ENCODE measurements around the gene BFSP1. TPM values are rescaled to one million over a fixed set of nuclear protein-coding genes. Genes with fewer than 3 reads are reported as not detected.

BFSP1 gene
- total RNA-seq, 8 experiments from 2014 or later = 0.49 to 9.6 (median 1.8) TPM

- 33 to 95% (median 75%) methylated on average over 1 to 4 of the region's 4 CpGs; no CpG with 5 or more reads in 2 of the 10 experiments for WGBS, 10 experiments
- peaks cover 0 to 3% of the 10 kb centered on the region in 2 donors for H3K4me1 ChIP-seq (replicated peaks in 1 of 2)
- no peak for ATAC-seq (replicated peaks in 6 of 8)
- H3K4me3 ChIP-seq = no peak overlapping the region
- H3K27ac ChIP-seq = no peak overlapping the region
- in situ Hi-C loops (cut with MboI; ENCODE audit: low pct_unique_long_range_greater_than_20kb in 2 of 9, low sequenced_read_pairs in 9 of 9, unreplicated experiment in 9 of 9) = loop anchor here in 1 of 9 experiments (25.0 kb wide), 1 partner anchor 338 kb away; no protein-coding TSS in a partner anchor
These were observed 18.0 kb upstream of the BFSP1 start for GRCh38 chr20:17549131-17549530.

- in situ Hi-C loops (cut with MboI; ENCODE audit: low pct_unique_long_range_greater_than_20kb in 2 of 9, low sequenced_read_pairs in 9 of 9, unreplicated experiment in 9 of 9) = loop anchor here in 1 of 9 experiments (25.0 kb wide), 1 partner anchor 342 kb away; no protein-coding TSS in a partner anchor
- ATAC-seq (replicated peaks in 6 of 8) = peak in 1 of 8 experiments; percentile 4
- H3K4me1 ChIP-seq (replicated peaks in 1 of 2) = peaks cover 0 to 12% of the 10 kb centered on the region in 2 donors
- H3K27ac ChIP-seq = no peak overlapping the region
- 17 to 97% (median 50%) methylated on average over 1 to 4 of the region's 4 CpGs; no CpG with 5 or more reads in 1 of the 10 experiments for WGBS, 10 experiments
- H3K4me3 ChIP-seq = no peak overlapping the region
These were observed 13.9 kb upstream of the BFSP1 start for GRCh38 chr20:17545127-17545526.

- peaks cover 2 to 12% of the 10 kb centered on the region in 2 donors for H3K4me1 ChIP-seq (replicated peaks in 1 of 2)
- in situ Hi-C loops (cut with MboI; ENCODE audit: low pct_unique_long_range_greater_than_20kb in 2 of 9, low sequenced_read_pairs in 9 of 9, unreplicated experiment in 9 of 9) = loop anchor here in 1 of 9 experiments (25.0 kb wide), 1 partner anchor 344 kb away; no protein-coding TSS in a partner anchor
- WGBS, 10 experiments = 8 to 100% (median 80%) methylated on average over 1 to 5 of the region's 5 CpGs; no CpG with 5 or more reads in 1 of the 10 experiments
- no peak overlapping the region for H3K27ac ChIP-seq
- no peak overlapping the region for H3K4me3 ChIP-seq
- ATAC-seq (replicated peaks in 6 of 8) = peak in 2 of 8 experiments; percentile 52 to 70
These were observed 12.5 kb upstream of the BFSP1 start for GRCh38 chr20:17543531-17544131.

- Histone ChIP-seq H3K27ac (no peak overlapping the region), H3K4me1 (replicated peaks in 1 of 2) (peaks cover 5 to 12% of the 10 kb centered on the region in 2 donors), H3K4me3 (no peak overlapping the region)
- 3 to 61% (median 30%) methylated on average over 2 to 4 of the region's 4 CpGs; no CpG with 5 or more reads in 1 of the 10 experiments for WGBS, 10 experiments
- peak in 4 of 8 experiments; percentile 30 to 73 (median 63) for ATAC-seq (replicated peaks in 6 of 8)
- in situ Hi-C loops (cut with MboI; ENCODE audit: low pct_unique_long_range_greater_than_20kb in 2 of 9, low sequenced_read_pairs in 9 of 9, unreplicated experiment in 9 of 9) = loop anchor here in 1 of 9 experiments (25.0 kb wide), 1 partner anchor 344 kb away; no protein-coding TSS in a partner anchor
These were observed 11.8 kb upstream of the BFSP1 start for GRCh38 chr20:17542993-17543412.

- 88 to 100% methylated on average over 1 of the region's 1 CpG; no CpG with 5 or more reads in 8 of the 10 experiments for WGBS, 10 experiments
- Histone ChIP-seq H3K27ac (no peak overlapping the region), H3K4me1 (replicated peaks in 1 of 2) (peaks cover 5 to 12% of the 10 kb centered on the region in 2 donors), H3K4me3 (no peak overlapping the region)
- no peak for ATAC-seq (replicated peaks in 6 of 8)
- in situ Hi-C loops (cut with MboI; ENCODE audit: low pct_unique_long_range_greater_than_20kb in 2 of 9, low sequenced_read_pairs in 9 of 9, unreplicated experiment in 9 of 9) = loop anchor here in 1 of 9 experiments (25.0 kb wide), 1 partner anchor 345 kb away; no protein-coding TSS in a partner anchor
These were observed 11.3 kb upstream of the BFSP1 start for GRCh38 chr20:17542481-17542880.

GRCh38 chr20:17541996-17542395 is 10.8 kb upstream of the BFSP1 start:
- 42 to 100% (median 82%) methylated on average over 1 to 5 of the region's 5 CpGs; no CpG with 5 or more reads in 3 of the 10 experiments for WGBS, 10 experiments
- H3K4me1 ChIP-seq (replicated peaks in 1 of 2) = peaks cover 5 to 12% of the 10 kb centered on the region in 2 donors
- in situ Hi-C loops (cut with MboI; ENCODE audit: low pct_unique_long_range_greater_than_20kb in 2 of 9, low sequenced_read_pairs in 9 of 9, unreplicated experiment in 9 of 9) = loop anchor here in 1 of 9 experiments (25.0 kb wide), 1 partner anchor 345 kb away; no protein-coding TSS in a partner anchor
- no peak overlapping the region for H3K27ac ChIP-seq
- no peak overlapping the region for H3K4me3 ChIP-seq
- no peak for ATAC-seq (replicated peaks in 6 of 8)

DNA sequence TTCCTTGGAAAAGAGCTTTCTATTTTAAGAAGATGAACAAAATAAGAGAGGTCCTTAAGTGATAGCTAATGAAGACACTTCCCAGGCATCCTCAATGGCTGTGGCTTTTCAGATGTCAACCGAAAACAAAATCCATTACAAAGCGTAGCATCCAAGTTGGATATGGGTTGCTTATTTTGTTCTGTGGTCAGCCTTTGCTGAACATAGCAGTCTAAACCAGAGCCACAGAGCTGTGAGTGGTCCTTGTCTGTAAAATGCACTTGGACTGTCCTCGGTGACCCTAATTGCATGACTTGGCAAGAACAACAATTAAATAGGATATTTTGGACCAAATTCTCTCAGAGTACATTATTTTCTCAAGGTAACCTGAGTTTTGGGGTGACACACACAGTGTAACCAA is 10.4 kb upstream of the BFSP1 start:
- no peak overlapping the region for H3K4me3 ChIP-seq
- no peak for ATAC-seq (replicated peaks in 6 of 8)
- H3K4me1 ChIP-seq (replicated peaks in 1 of 2) = peaks cover 5 to 12% of the 10 kb centered on the region in 2 donors
- 60 to 100% (median 92%) methylated on average over 1 to 3 of the region's 3 CpGs; no CpG with 5 or more reads in 1 of the 10 experiments for WGBS, 10 experiments
- H3K27ac ChIP-seq = no peak overlapping the region
- in situ Hi-C loops (cut with MboI; ENCODE audit: low pct_unique_long_range_greater_than_20kb in 2 of 9, low sequenced_read_pairs in 9 of 9, unreplicated experiment in 9 of 9) = loop anchor here in 1 of 9 experiments (25.0 kb wide), 1 partner anchor 346 kb away; no protein-coding TSS in a partner anchor

DNA sequence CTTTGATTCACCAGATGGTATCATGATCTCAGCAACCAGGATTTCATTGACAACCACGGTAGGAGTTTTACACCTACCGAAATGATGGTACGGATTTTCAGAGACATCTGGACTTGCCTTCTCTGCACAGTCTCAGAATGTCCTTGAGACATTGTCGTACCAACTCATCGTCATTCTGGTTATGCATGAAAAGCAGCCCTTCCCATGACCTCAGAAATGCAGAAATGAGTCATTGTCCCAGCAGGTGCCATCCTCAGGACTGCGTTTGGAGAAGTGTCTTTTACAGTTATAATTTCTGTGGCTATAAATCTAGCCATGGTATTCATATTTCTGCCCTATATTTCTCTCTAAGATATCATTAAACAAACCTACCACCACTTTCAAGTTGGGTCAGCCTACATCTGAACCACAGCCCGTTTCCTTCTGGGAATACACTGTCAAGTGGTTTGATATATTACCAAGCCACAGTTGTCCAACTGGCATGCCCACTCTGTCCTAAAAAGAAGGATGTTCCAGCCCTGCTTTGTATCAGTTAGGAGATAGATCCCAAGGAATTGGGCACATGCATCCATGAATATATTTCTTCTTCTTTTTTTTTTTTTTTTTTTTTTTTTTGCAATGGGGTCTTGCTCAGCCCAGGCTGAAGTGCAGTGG is 7.5 kb upstream of the BFSP1 start:
- peak in 7 of 8 experiments; percentile 47 to 84 (median 65) for ATAC-seq (replicated peaks in 6 of 8)
- Histone ChIP-seq H3K4me1 (replicated peaks in 1 of 2) (peaks cover 5 to 10% of the 10 kb centered on the region in 2 donors), H3K27ac (no peak overlapping the region), H3K4me3 (no peak overlapping the region)
- in situ Hi-C loops (cut with MboI; ENCODE audit: low pct_unique_long_range_greater_than_20kb in 2 of 9, low sequenced_read_pairs in 9 of 9, unreplicated experiment in 9 of 9) = loop anchor here in 2 of 9 experiments (10.0 to 25.0 kb wide), 2 partner anchors 66 to 349 kb away; no protein-coding TSS in a partner anchor
- WGBS, 10 experiments = 4 to 88% (median 72%) methylated on average over 2 to 7 of the region's 7 CpGs

DNA sequence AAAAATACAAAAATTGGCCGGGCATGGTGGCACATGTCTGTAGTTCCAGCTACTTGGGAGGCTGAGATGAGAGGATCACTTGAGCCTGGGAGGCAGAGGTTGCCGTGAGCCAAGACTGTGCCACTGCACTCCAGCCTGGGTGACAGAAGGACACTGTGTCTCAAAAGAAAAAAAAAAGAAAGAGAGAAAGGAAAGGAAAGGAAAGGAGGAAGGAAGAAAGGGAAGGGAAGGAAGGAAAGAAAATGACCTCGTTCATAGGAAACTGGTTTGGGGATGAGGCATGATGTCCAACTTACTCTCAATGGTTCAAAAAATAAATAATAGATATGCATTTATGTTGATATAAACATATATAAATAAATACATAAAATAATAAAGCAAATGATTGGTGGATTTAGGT is 6.8 kb upstream of the BFSP1 start:
- Histone ChIP-seq H3K4me3 (no peak overlapping the region), H3K27ac (no peak overlapping the region), H3K4me1 (replicated peaks in 1 of 2) (peaks cover 10% of the 10 kb centered on the region in 2 donors)
- ATAC-seq (replicated peaks in 6 of 8) = no peak
- in situ Hi-C loops (cut with MboI; ENCODE audit: low pct_unique_long_range_greater_than_20kb in 2 of 9, low sequenced_read_pairs in 9 of 9, unreplicated experiment in 9 of 9) = loop anchor here in 2 of 9 experiments (10.0 to 25.0 kb wide), 2 partner anchors 67 to 349 kb away; no protein-coding TSS in a partner anchor
- 40 to 100% (median 78%) methylated on average over 1 to 3 of the region's 3 CpGs; no CpG with 5 or more reads in 1 of the 10 experiments for WGBS, 10 experiments

DNA sequence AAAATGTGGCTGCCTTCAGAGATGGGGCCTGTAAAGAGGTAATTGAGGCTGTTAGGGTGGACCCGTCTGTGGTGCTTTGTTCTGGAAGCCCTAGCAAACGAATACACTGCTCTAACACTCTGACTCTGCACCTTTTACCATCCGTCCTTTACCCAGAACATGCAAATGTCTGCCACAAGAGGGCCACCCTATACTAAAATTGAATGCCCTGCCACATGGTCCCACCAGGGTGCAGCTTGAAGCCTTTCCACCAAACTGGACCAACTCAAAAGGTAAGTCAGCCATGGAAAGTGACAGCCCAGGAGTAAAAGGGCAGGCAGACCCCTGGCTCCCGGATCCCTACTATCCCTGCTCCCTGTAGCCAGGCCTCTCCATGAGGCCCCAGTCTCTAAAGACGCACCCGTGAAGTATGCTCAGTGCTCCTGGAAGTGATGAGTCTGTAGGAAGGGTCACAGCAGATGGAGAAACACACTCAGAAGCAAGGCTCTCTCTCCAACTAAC is 5.8 kb upstream of the BFSP1 start:
- in situ Hi-C loops (cut with MboI; ENCODE audit: low pct_unique_long_range_greater_than_20kb in 2 of 9, low sequenced_read_pairs in 9 of 9, unreplicated experiment in 9 of 9) = loop anchor here in 2 of 9 experiments (10.0 to 25.0 kb wide), 2 partner anchors 68 to 350 kb away; no protein-coding TSS in a partner anchor
- 0 to 70% (median 4%) methylated on average over 1 to 4 of the region's 6 CpGs; no CpG with 5 or more reads in 4 of the 10 experiments for WGBS, 10 experiments

GRCh38 chr20:17534077-17534476 is 2.9 kb upstream of the BFSP1 start:
- in situ Hi-C loops (cut with MboI; ENCODE audit: low pct_unique_long_range_greater_than_20kb in 2 of 9, low sequenced_read_pairs in 9 of 9, unreplicated experiment in 9 of 9) = loop anchor here in 2 of 9 experiments (10.0 to 25.0 kb wide), 2 partner anchors 71 to 353 kb away; no protein-coding TSS in a partner anchor
- 66 to 100% (median 86%) methylated on average over 1 to 3 of the region's 3 CpGs; no CpG with 5 or more reads in 1 of the 10 experiments for WGBS, 10 experiments
- Histone ChIP-seq H3K27ac (no peak overlapping the region), H3K4me3 (no peak overlapping the region), H3K4me1 (replicated peaks in 1 of 2) (peaks cover 10 to 11% of the 10 kb centered on the region in 2 donors)
- no peak for ATAC-seq (replicated peaks in 6 of 8)

More for the DNA sequence above, 5.8 kb upstream of the BFSP1 start:
- Histone ChIP-seq H3K4me3 (no peak overlapping the region), H3K27ac (no peak overlapping the region), H3K4me1 (replicated peaks in 1 of 2) (peaks cover 7 to 10% of the 10 kb centered on the region in 2 donors)
- peak; percentile 88 to 99 (median 96) for ATAC-seq (replicated peaks in 6 of 8)

GRCh38 chr20:17533396-17533795 is 2.2 kb upstream of the BFSP1 start:
- 22 to 50% (median 25%) methylated on average over 1 of the region's 1 CpG; no CpG with 5 or more reads in 7 of the 10 experiments for WGBS, 10 experiments
- peaks cover 6 to 11% of the 10 kb centered on the region in 2 donors for H3K4me1 ChIP-seq (replicated peaks in 1 of 2)
- peak in 6 of 8 experiments; percentile 4 to 80 (median 62) for ATAC-seq (replicated peaks in 6 of 8)
- H3K27ac ChIP-seq = peak overlapping the region in 1 of 2 donors; percentile 42
- H3K4me3 ChIP-seq = no peak overlapping the region
- in situ Hi-C loops (cut with MboI; ENCODE audit: low pct_unique_long_range_greater_than_20kb in 2 of 9, low sequenced_read_pairs in 9 of 9, unreplicated experiment in 9 of 9) = loop anchor here in 2 of 9 experiments (10.0 to 25.0 kb wide), 2 partner anchors 71 to 354 kb away; no protein-coding TSS in a partner anchor
